ENCODE data around the gene NAXD. TPM values are rescaled to one million over a fixed set of nuclear protein-coding genes. Genes with fewer than 3 reads are reported as not detected.

The NAXD gene
- polyA plus RNA-seq, 1 donor from 2014 or later, result 58.1 TPM

DNA sequence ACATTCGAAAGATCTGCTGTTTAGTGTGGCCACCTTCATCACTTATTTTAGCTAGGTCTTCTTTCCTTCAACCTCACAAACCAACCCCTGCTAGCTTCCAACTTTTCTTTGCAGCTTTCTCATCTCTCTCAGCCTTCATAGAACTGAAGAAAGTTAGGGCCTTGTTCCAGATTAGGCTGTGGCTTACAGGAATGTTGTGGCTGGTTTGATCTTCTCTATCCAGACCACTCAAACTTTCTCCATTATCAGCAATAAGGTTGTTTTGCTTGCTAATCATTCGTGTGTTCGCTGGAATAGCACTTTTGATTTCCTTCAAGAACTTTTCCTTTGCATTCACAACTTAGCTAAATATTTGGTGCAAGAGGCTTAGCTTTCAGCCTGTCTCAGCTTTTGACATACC lies 45.9 kb downstream of the NAXD start:
- Histone ChIP-seq H3K4me3 (ENCODE audit: low read length) (no peak overlapping the region), H3K36me3 (ENCODE audit: insufficient read depth, low read length) (peaks cover 33% of the 10 kb centered on the region)

DNA sequence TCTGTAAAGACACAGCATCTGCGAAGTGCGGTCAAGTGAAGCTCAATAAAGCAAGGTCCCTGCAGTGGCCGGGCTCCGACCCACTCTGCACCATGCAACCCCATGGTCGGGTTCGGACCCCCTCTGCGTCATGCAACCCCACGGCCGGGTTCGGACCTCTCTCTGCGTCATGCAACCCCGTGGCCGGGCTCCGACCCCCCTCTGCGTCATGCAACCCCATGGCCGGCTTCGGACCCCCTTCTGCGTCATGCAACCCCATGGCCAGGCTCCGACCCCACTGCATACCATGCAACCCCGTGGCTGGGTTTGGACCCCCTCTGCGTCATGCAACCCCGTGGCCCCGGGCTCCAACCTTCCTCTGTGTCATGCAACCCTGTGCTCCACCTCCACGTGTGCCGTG lies 46.7 kb downstream of the NAXD start:
- H4K20me1 ChIP-seq (ENCODE audit: insufficient read depth), result no peaks in the 10 kb centered on the region
- TF ChIP-seq TAF1 (IDR thresholded peaks at IDR 0.05; ENCODE audit: low read depth) (no peak), RAD21 (conservative IDR thresholded peaks at IDR 0.05) (no peak), POLR2AphosphoS5 (IDR thresholded peaks at IDR 0.05) (no peak), EP300 (conservative IDR thresholded peaks at IDR 0.05; ENCODE audit: poor library complexity, severe bottlenecking) (no peak), MXI1 (conservative IDR thresholded peaks at IDR 0.05; ENCODE audit: poor library complexity, severe bottlenecking) (no peak), SMC3 (conservative IDR thresholded peaks at IDR 0.05; ENCODE audit: poor library complexity) (no peak), EZH2 (IDR thresholded peaks at IDR 0.05; ENCODE audit: borderline replicate concordance, insufficient read depth, low read length, poor library complexity, severe bottlenecking) (no peak)
- TF ChIP-seq, protein P1, sequence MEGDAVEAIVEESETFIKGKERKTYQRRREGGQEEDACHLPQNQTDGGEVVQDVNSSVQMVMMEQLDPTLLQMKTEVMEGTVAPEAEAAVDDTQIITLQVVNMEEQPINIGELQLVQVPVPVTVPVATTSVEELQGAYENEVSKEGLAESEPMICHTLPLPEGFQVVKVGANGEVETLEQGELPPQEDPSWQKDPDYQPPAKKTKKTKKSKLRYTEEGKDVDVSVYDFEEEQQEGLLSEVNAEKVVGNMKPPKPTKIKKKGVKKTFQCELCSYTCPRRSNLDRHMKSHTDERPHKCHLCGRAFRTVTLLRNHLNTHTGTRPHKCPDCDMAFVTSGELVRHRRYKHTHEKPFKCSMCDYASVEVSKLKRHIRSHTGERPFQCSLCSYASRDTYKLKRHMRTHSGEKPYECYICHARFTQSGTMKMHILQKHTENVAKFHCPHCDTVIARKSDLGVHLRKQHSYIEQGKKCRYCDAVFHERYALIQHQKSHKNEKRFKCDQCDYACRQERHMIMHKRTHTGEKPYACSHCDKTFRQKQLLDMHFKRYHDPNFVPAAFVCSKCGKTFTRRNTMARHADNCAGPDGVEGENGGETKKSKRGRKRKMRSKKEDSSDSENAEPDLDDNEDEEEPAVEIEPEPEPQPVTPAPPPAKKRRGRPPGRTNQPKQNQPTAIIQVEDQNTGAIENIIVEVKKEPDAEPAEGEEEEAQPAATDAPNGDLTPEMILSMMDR (IDR thresholded peaks at IDR 0.05; ENCODE audit: poor library complexity, severe bottlenecking), result no peak
- TF ChIP-seq, protein P2, sequence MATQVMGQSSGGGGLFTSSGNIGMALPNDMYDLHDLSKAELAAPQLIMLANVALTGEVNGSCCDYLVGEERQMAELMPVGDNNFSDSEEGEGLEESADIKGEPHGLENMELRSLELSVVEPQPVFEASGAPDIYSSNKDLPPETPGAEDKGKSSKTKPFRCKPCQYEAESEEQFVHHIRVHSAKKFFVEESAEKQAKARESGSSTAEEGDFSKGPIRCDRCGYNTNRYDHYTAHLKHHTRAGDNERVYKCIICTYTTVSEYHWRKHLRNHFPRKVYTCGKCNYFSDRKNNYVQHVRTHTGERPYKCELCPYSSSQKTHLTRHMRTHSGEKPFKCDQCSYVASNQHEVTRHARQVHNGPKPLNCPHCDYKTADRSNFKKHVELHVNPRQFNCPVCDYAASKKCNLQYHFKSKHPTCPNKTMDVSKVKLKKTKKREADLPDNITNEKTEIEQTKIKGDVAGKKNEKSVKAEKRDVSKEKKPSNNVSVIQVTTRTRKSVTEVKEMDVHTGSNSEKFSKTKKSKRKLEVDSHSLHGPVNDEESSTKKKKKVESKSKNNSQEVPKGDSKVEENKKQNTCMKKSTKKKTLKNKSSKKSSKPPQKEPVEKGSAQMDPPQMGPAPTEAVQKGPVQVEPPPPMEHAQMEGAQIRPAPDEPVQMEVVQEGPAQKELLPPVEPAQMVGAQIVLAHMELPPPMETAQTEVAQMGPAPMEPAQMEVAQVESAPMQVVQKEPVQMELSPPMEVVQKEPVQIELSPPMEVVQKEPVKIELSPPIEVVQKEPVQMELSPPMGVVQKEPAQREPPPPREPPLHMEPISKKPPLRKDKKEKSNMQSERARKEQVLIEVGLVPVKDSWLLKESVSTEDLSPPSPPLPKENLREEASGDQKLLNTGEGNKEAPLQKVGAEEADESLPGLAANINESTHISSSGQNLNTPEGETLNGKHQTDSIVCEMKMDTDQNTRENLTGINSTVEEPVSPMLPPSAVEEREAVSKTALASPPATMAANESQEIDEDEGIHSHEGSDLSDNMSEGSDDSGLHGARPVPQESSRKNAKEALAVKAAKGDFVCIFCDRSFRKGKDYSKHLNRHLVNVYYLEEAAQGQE (IDR thresholded peaks at IDR 0.05; ENCODE audit: borderline replicate concordance), result no peak
- no peaks in the 10 kb centered on the region for H3K9me2 ChIP-seq (ENCODE audit: insufficient read depth, low read length)
- H3K79me2 ChIP-seq (replicated peaks; ENCODE audit: insufficient read depth, low read length), result no peaks in the 10 kb centered on the region
- peaks cover 33% of the 10 kb centered on the region for H3K36me3 ChIP-seq (ENCODE audit: insufficient read depth, low read length)
- H3K27ac ChIP-seq (ENCODE audit: low read length), result no peak overlapping the region
- H3F3A ChIP-seq (ENCODE audit: insufficient read depth, low read length, poor library complexity, severe bottlenecking), result no peaks in the 10 kb centered on the region
- H3K9ac ChIP-seq (ENCODE audit: low read length), result no peak overlapping the region
- no peak overlapping the region for H2AFZ ChIP-seq (ENCODE audit: low read depth, low read length)
- H3K4me3 ChIP-seq (ENCODE audit: low read length), result no peak overlapping the region
- H3K27me3 ChIP-seq (ENCODE audit: insufficient read depth, low read depth, low read length), result no peaks in the 10 kb centered on the region
- no peak overlapping the region for H3K4me2 ChIP-seq (ENCODE audit: low read length)
- H3K9me3 ChIP-seq (ENCODE audit: low read length), result peaks cover 6% of the 10 kb centered on the region

More for the DNA sequence above, 45.9 kb downstream of the NAXD start:
- H3K27me3 ChIP-seq (ENCODE audit: insufficient read depth, low read depth, low read length), result no peaks in the 10 kb centered on the region
- no peak overlapping the region for H2AFZ ChIP-seq (ENCODE audit: low read depth, low read length)
- no peaks in the 10 kb centered on the region for H4K20me1 ChIP-seq (ENCODE audit: insufficient read depth)
- H3K9me2 ChIP-seq (ENCODE audit: insufficient read depth, low read length), result no peaks in the 10 kb centered on the region
- no peak overlapping the region for H3K4me2 ChIP-seq (ENCODE audit: low read length)
- no peak overlapping the region for H3K9ac ChIP-seq (ENCODE audit: low read length)
- TF ChIP-seq POLR2AphosphoS5 (IDR thresholded peaks at IDR 0.05) (no peak), TAF1 (IDR thresholded peaks at IDR 0.05; ENCODE audit: low read depth) (no peak), SMC3 (conservative IDR thresholded peaks at IDR 0.05; ENCODE audit: poor library complexity) (no peak), RAD21 (conservative IDR thresholded peaks at IDR 0.05) (no peak), EZH2 (IDR thresholded peaks at IDR 0.05; ENCODE audit: borderline replicate concordance, insufficient read depth, low read length, poor library complexity, severe bottlenecking) (no peak), EP300 (conservative IDR thresholded peaks at IDR 0.05; ENCODE audit: poor library complexity, severe bottlenecking) (no peak), MXI1 (conservative IDR thresholded peaks at IDR 0.05; ENCODE audit: poor library complexity, severe bottlenecking) (no peak)
- TF ChIP-seq, protein P2 (IDR thresholded peaks at IDR 0.05; ENCODE audit: borderline replicate concordance), result no peak
- TF ChIP-seq, protein P1 (IDR thresholded peaks at IDR 0.05; ENCODE audit: poor library complexity, severe bottlenecking), result no peak
- no peaks in the 10 kb centered on the region for H3F3A ChIP-seq (ENCODE audit: insufficient read depth, low read length, poor library complexity, severe bottlenecking)
- H3K27ac ChIP-seq (ENCODE audit: low read length), result no peak overlapping the region
- H3K9me3 ChIP-seq (ENCODE audit: low read length), result peaks cover 6% of the 10 kb centered on the region
- no peaks in the 10 kb centered on the region for H3K79me2 ChIP-seq (replicated peaks; ENCODE audit: insufficient read depth, low read length)

Measured in neural cell (in vitro differentiated cells).